SK-N-SH treated with all-trans-retinoic acid at 6 μM for 48 hours (cell line): ENCODE measurements around the gene PMFBP1.

ENCODE experiments used
- ATAC-seq: fragments of 200-7000 bp; cut with Tn5 transposase; 3 replicates; pipeline ENCODE4 v1.9.1; 2020; ENCODE audit warnings: mild to moderate bottlenecking, moderate library complexity
- ARNTL ChIP-seq: fragments of 450-650 bp; formaldehyde crosslinking; IDR thresholded peaks from 2 replicates; pipeline ENCODE4 v1.5.0; 2020; ENCODE audit warnings: low read depth, mild to moderate bottlenecking, moderate library complexity, borderline replicate concordance
- OSR1 ChIP-seq: fragments of 250-450 bp; sonication (Bioruptor Pico); IDR thresholded peaks from 2 replicates; pipeline ENCODE4 v1.8.0; 2022; ENCODE audit warnings: moderate library complexity, mild to moderate bottlenecking, inconsistent platforms
- RARB ChIP-seq: fragments of 250-450 bp; sonication (Bioruptor Pico); IDR thresholded peaks from 2 replicates; pipeline ENCODE4 v1.8.0; 2021; ENCODE audit warnings: mild to moderate bottlenecking, moderate library complexity
- SNAI2 ChIP-seq: fragments of 250-450 bp; sonication (Bioruptor Pico); IDR thresholded peaks from 2 replicates; pipeline ENCODE4 v1.5.0; 2020; ENCODE audit warnings: mild to moderate bottlenecking, moderate library complexity
- TCF4 ChIP-seq: fragments of 250-450 bp; sonication (Bioruptor Pico); IDR thresholded peaks from 2 replicates; pipeline ENCODE4 v1.8.0; 2021; ENCODE audit warnings: mild to moderate bottlenecking, moderate library complexity, borderline replicate concordance
- ZC3H10 ChIP-seq: fragments of 250-450 bp; sonication (Bioruptor Pico); IDR thresholded peaks from 2 replicates; pipeline ENCODE4 v1.5.1; 2021; ENCODE audit warnings: mild to moderate bottlenecking, moderate library complexity
- ZFP3 ChIP-seq: fragments of 250-450 bp; sonication (Bioruptor Pico); IDR thresholded peaks from 2 replicates; pipeline ENCODE4 v1.5.0; 2020; ENCODE audit warnings: mild to moderate bottlenecking, moderate library complexity
- ZFP30 ChIP-seq: fragments of 450-650 bp; formaldehyde crosslinking; IDR thresholded peaks from 2 replicates; pipeline ENCODE4 v1.5.0; 2022; ENCODE audit warnings: mild to moderate bottlenecking, moderate library complexity
- ZNF565 ChIP-seq: fragments of 450-650 bp; formaldehyde crosslinking; conservative IDR thresholded peaks from 2 replicates; pipeline ENCODE4 v1.5.0; 2020; ENCODE audit warnings: low read depth, mild to moderate bottlenecking, moderate library complexity
- ZNF8 ChIP-seq: fragments of 450-650 bp; formaldehyde crosslinking; IDR thresholded peaks from 2 replicates; pipeline ENCODE4 v1.5.0; 2020; ENCODE audit warnings: mild to moderate bottlenecking, moderate library complexity
- TF ChIP-seq, protein P1 (sequence below): fragments of 250-450 bp; sonication (Bioruptor Pico); IDR thresholded peaks from 2 replicates; pipeline ENCODE4 v1.8.0; 2020; ENCODE audit warnings: mild to moderate bottlenecking, moderate library complexity, borderline replicate concordance
- TF ChIP-seq, protein P2 (sequence below): fragments of 250-450 bp; sonication (Bioruptor Pico); IDR thresholded peaks from 2 replicates; pipeline ENCODE4 v1.8.0; 2021; ENCODE audit warnings: low read depth, mild to moderate bottlenecking, moderate library complexity, borderline replicate concordance
- TF ChIP-seq, protein P3 (sequence below): fragments of 250-450 bp; sonication (Bioruptor Pico); IDR thresholded peaks from 2 replicates; pipeline ENCODE4 v1.5.1; 2021; ENCODE audit warnings: mild to moderate bottlenecking, moderate library complexity

The PMFBP1 gene

DNA sequence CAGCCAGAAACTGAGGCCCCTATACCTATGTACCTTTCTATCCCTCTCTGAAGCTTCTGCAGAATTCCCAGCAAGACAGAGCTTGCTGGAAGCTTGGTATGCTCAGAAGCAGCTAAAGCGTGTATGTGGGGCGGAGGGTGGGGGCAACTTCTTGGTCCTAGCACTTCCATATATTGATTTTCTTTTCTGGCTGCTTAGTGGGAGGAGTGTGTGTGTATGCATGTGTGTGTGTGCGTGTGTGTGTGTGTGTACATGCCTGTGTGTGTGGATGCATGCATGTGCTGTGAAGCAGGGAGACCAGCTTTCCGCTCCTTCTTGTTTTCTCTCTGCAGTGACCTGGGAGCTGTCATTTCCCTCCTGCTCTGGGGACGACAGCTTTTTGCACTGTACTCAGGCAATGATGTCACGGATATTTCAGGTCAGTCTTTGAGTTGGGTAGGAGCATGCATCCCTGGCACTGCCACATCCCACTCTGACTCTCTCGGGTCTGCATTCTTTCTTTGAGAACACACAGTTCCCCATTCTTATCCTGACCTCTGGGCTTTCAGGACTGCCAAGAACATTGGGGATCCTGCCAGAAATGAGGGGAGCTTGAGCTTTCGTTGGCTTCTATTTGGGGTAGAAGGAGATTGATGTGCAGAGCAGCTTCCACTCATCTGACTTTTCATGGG, 98.3 kb downstream of the PMFBP1 start (continued):
- TF ChIP-seq, protein P1, sequence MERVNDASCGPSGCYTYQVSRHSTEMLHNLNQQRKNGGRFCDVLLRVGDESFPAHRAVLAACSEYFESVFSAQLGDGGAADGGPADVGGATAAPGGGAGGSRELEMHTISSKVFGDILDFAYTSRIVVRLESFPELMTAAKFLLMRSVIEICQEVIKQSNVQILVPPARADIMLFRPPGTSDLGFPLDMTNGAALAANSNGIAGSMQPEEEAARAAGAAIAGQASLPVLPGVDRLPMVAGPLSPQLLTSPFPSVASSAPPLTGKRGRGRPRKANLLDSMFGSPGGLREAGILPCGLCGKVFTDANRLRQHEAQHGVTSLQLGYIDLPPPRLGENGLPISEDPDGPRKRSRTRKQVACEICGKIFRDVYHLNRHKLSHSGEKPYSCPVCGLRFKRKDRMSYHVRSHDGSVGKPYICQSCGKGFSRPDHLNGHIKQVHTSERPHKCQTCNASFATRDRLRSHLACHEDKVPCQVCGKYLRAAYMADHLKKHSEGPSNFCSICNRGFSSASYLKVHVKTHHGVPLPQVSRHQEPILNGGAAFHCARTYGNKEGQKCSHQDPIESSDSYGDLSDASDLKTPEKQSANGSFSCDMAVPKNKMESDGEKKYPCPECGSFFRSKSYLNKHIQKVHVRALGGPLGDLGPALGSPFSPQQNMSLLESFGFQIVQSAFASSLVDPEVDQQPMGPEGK (CRISPR knock-in tag): no peak

DNA sequence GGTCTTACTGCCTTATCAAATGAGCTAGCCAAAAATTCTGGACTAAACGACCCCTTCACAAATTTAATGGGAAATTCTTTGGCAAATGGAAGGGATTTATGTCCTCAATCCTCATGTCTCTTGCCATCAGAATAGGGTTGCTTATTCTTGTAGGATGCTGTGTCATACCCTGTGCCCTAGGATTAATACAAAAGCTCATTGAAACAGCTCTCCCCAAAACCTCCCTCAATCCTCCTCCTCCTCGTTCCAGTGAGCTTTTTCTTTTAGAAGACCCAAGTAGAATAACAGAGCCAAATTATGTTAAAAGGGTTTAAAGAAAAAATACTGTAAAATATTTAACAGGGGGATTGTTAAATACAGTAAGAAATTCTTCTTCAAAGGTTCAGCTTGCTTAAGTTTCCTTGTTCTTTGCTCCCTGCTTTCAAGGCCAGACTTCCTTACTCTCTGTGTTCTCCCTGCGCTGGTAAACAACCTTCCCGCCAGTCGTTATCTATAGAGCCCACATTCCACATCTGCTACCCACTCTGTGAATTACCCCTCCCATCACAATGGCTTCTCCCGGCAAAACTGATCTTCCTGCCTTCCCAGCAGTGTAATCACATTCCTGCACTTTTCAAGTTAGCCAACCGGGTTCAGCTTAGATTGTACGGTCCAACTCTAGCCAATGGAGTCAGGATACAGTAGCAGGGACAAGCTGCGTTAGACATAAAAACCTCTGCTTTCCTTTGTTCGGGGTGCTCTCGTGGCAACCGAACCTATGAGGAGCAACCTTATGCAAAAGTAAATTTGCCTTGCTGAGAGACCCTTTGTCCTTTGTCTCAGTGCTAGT, 99.2 kb downstream of the PMFBP1 start:
- ATAC-seq: no peak
- no peak for TF ChIP-seq ARNTL (CRISPR knock-in tag)
- TF ChIP-seq ZFP3 (CRISPR knock-in tag): no peak
- no peak for TF ChIP-seq ZNF8
- TF ChIP-seq, protein P2, sequence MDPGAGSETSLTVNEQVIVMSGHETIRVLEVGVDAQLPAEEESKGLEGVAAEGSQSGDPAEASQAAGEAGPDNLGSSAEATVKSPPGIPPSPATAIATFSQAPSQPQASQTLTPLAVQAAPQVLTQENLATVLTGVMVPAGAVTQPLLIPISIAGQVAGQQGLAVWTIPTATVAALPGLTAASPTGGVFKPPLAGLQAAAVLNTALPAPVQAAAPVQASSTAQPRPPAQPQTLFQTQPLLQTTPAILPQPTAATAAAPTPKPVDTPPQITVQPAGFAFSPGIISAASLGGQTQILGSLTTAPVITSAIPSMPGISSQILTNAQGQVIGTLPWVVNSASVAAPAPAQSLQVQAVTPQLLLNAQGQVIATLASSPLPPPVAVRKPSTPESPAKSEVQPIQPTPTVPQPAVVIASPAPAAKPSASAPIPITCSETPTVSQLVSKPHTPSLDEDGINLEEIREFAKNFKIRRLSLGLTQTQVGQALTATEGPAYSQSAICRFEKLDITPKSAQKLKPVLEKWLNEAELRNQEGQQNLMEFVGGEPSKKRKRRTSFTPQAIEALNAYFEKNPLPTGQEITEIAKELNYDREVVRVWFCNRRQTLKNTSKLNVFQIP (CRISPR knock-in tag): no peak
- TF ChIP-seq OSR1 (CRISPR knock-in tag): no peak
- TF ChIP-seq, protein P3, sequence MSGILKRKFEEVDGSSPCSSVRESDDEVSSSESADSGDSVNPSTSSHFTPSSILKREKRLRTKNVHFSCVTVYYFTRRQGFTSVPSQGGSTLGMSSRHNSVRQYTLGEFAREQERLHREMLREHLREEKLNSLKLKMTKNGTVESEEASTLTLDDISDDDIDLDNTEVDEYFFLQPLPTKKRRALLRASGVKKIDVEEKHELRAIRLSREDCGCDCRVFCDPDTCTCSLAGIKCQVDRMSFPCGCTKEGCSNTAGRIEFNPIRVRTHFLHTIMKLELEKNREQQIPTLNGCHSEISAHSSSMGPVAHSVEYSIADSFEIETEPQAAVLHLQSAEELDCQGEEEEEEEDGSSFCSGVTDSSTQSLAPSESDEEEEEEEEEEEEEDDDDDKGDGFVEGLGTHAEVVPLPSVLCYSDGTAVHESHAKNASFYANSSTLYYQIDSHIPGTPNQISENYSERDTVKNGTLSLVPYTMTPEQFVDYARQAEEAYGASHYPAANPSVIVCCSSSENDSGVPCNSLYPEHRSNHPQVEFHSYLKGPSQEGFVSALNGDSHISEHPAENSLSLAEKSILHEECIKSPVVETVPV: no peak
- no peak for TF ChIP-seq RARB (CRISPR knock-in tag)
- TF ChIP-seq, protein P1 (CRISPR knock-in tag): no peak
- TF ChIP-seq ZFP30 (CRISPR knock-in tag): no peak
- no peak for TF ChIP-seq ZNF565 (CRISPR knock-in tag)
- no peak for TF ChIP-seq TCF4 (CRISPR knock-in tag)
- no peak for TF ChIP-seq SNAI2 (CRISPR knock-in tag)
- TF ChIP-seq ZC3H10 (CRISPR knock-in tag): no peak
- TF ChIP-seq, all 23 proteins: peak for 0
